Activated CD4-positive, CD25-positive, alpha-beta regulatory T cell treated with anti-CD3 and anti-CD28 coated beads, Interleukin-2, amount 50 U/mL, for 72 hours (primary cell): ENCODE results near the gene INPP1.
"Not testable (repeated sequence)": the region's sequence is repeated elsewhere in the genome, so short reads cannot be mapped to it uniquely, and the experiment has no call there.

ENCODE experiments used
- DNase-seq: peaks from one replicate; pipeline ENCODE4 v3.0.0; 2021

INPP1 gene

GRCh38 chr2:190334479-190335224 is 8.7 kb upstream of the INPP1 start:
- no peak for DNase-seq

GRCh38 chr2:190335225-190335559 is 8.2 kb upstream of the INPP1 start:
- DNase-seq = no peak

GRCh38 chr2:190335584-190335983 is 7.8 kb upstream of the INPP1 start:
- DNase-seq = not testable (repeated sequence)

- no peak for DNase-seq
Observed at GRCh38 chr2:190336420-190336819, 7.0 kb upstream of the INPP1 start.

- DNase-seq = no peak
Observed at GRCh38 chr2:190338453-190338852, 4.9 kb upstream of the INPP1 start.

GRCh38 chr2:190339394-190339793 is 4.0 kb upstream of the INPP1 start:
- DNase-seq = no peak

- DNase-seq = no peak
Observed at GRCh38 chr2:190340369-190340768, 3.0 kb upstream of the INPP1 start.

GRCh38 chr2:190342611-190343010 is 778 bp upstream of the INPP1 start:
- no peak for DNase-seq

- DNase-seq = peak; percentile 34
Observed at GRCh38 chr2:190343089-190343535, 277 bp upstream of the INPP1 start.

- DNase-seq = no peak
Observed at GRCh38 chr2:190344276-190344827, 963 bp downstream of the INPP1 start.

GRCh38 chr2:190350371-190350770 is 7.0 kb downstream of the INPP1 start:
- DNase-seq = no peak

GRCh38 chr2:190351955-190352354 is 8.6 kb downstream of the INPP1 start:
- DNase-seq = no peak

GRCh38 chr2:190352668-190353536 is 9.5 kb downstream of the INPP1 start:
- no peak for DNase-seq

GRCh38 chr2:190353537-190353899 is 10.1 kb downstream of the INPP1 start:
- no peak for DNase-seq

- DNase-seq = no peak
Observed at GRCh38 chr2:190354003-190354690, 10.8 kb downstream of the INPP1 start.

- DNase-seq = no peak
Observed at GRCh38 chr2:190355968-190356644, 12.7 kb downstream of the INPP1 start.

- no peak for DNase-seq
Observed at GRCh38 chr2:190357600-190357999, 14.2 kb downstream of the INPP1 start.

- not testable (repeated sequence) for DNase-seq
Observed at GRCh38 chr2:190358655-190359448, 15.5 kb downstream of the INPP1 start.

- no peak for DNase-seq
Observed at GRCh38 chr2:190360561-190360960, 17.2 kb downstream of the INPP1 start.

GRCh38 chr2:190360965-190361364 is 17.6 kb downstream of the INPP1 start:
- no peak for DNase-seq

- no peak for DNase-seq
Observed at GRCh38 chr2:190361572-190361971, 18.2 kb downstream of the INPP1 start.

GRCh38 chr2:190362894-190363293 is 19.5 kb downstream of the INPP1 start:
- no peak for DNase-seq
